ENCODE data around the gene ASXL1.

The ASXL1 gene

GRCh38 chr20:32466739-32467505, 108.8 kb downstream of the ASXL1 start:
- DNase-seq (ENCODE audit: low read depth), result no peak

GRCh38 chr20:32467506-32468312, 109.6 kb downstream of the ASXL1 start:
- no peak for DNase-seq (ENCODE audit: low read depth)

GRCh38 chr20:32468313-32468640, 110.1 kb downstream of the ASXL1 start:
- no peak for DNase-seq (ENCODE audit: low read depth)

- no peak for DNase-seq (ENCODE audit: low read depth)
These were observed 110.7 kb downstream of the ASXL1 start for GRCh38 chr20:32468860-32469259.

- DNase-seq (ENCODE audit: low read depth), result no peak
These were observed 112.1 kb downstream of the ASXL1 start for GRCh38 chr20:32470025-32470861.

GRCh38 chr20:32470940-32471339, 112.8 kb downstream of the ASXL1 start:
- no peak for DNase-seq (ENCODE audit: low read depth)

- no peak for DNase-seq (ENCODE audit: low read depth)
These were observed 114.6 kb downstream of the ASXL1 start for GRCh38 chr20:32472581-32473207.

- DNase-seq (ENCODE audit: low read depth), result no peak
These were observed 115.3 kb downstream of the ASXL1 start for GRCh38 chr20:32473231-32474008.

GRCh38 chr20:32474009-32474716, 116.0 kb downstream of the ASXL1 start:
- no peak for DNase-seq (ENCODE audit: low read depth)

GRCh38 chr20:32474717-32474966, 116.5 kb downstream of the ASXL1 start:
- no peak for DNase-seq (ENCODE audit: low read depth)

- no peak for DNase-seq (ENCODE audit: low read depth)
These were observed 117.1 kb downstream of the ASXL1 start for GRCh38 chr20:32474967-32475811.

GRCh38 chr20:32476684-32477593, 118.8 kb downstream of the ASXL1 start:
- no peak for DNase-seq (ENCODE audit: low read depth)

- DNase-seq (ENCODE audit: low read depth), result no peak
These were observed 119.7 kb downstream of the ASXL1 start for GRCh38 chr20:32477594-32478512.

GRCh38 chr20:32478576-32478975, 120.4 kb downstream of the ASXL1 start:
- no peak for DNase-seq (ENCODE audit: low read depth)

GRCh38 chr20:32479012-32479411, 120.9 kb downstream of the ASXL1 start:
- DNase-seq (ENCODE audit: low read depth), result no peak

- DNase-seq (ENCODE audit: low read depth), result no peak
These were observed 121.6 kb downstream of the ASXL1 start for GRCh38 chr20:32479697-32480171.

GRCh38 chr20:32480371-32481241, 122.5 kb downstream of the ASXL1 start:
- no peak for DNase-seq (ENCODE audit: low read depth)

Data from stimulated activated CD8-positive, alpha-beta memory T cell treated with anti-CD3 and anti-CD28 coated beads, Interleukin-7, amount 100 ng/mL, for 24 hours (primary cell).